Measurements from ENCODE around the gene SRPRB.

- TF ChIP-seq POLR2AphosphoS5 (IDR thresholded peaks at IDR 0.05; ENCODE audit: low read depth, low read length) (no peak), SIN3A (IDR thresholded peaks at IDR 0.05; ENCODE audit: borderline replicate concordance, insufficient read depth, low read depth, low read length) (no peak), TCF7L2 (IDR thresholded peaks at IDR 0.05; ENCODE audit: low read depth, low read length) (no peak)
- TF ChIP-seq, protein P1, sequence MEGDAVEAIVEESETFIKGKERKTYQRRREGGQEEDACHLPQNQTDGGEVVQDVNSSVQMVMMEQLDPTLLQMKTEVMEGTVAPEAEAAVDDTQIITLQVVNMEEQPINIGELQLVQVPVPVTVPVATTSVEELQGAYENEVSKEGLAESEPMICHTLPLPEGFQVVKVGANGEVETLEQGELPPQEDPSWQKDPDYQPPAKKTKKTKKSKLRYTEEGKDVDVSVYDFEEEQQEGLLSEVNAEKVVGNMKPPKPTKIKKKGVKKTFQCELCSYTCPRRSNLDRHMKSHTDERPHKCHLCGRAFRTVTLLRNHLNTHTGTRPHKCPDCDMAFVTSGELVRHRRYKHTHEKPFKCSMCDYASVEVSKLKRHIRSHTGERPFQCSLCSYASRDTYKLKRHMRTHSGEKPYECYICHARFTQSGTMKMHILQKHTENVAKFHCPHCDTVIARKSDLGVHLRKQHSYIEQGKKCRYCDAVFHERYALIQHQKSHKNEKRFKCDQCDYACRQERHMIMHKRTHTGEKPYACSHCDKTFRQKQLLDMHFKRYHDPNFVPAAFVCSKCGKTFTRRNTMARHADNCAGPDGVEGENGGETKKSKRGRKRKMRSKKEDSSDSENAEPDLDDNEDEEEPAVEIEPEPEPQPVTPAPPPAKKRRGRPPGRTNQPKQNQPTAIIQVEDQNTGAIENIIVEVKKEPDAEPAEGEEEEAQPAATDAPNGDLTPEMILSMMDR (IDR thresholded peaks at IDR 0.05), result no peak
- TF ChIP-seq, protein P2, sequence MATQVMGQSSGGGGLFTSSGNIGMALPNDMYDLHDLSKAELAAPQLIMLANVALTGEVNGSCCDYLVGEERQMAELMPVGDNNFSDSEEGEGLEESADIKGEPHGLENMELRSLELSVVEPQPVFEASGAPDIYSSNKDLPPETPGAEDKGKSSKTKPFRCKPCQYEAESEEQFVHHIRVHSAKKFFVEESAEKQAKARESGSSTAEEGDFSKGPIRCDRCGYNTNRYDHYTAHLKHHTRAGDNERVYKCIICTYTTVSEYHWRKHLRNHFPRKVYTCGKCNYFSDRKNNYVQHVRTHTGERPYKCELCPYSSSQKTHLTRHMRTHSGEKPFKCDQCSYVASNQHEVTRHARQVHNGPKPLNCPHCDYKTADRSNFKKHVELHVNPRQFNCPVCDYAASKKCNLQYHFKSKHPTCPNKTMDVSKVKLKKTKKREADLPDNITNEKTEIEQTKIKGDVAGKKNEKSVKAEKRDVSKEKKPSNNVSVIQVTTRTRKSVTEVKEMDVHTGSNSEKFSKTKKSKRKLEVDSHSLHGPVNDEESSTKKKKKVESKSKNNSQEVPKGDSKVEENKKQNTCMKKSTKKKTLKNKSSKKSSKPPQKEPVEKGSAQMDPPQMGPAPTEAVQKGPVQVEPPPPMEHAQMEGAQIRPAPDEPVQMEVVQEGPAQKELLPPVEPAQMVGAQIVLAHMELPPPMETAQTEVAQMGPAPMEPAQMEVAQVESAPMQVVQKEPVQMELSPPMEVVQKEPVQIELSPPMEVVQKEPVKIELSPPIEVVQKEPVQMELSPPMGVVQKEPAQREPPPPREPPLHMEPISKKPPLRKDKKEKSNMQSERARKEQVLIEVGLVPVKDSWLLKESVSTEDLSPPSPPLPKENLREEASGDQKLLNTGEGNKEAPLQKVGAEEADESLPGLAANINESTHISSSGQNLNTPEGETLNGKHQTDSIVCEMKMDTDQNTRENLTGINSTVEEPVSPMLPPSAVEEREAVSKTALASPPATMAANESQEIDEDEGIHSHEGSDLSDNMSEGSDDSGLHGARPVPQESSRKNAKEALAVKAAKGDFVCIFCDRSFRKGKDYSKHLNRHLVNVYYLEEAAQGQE (IDR thresholded peaks at IDR 0.05; ENCODE audit: insufficient read depth in 1 of 2, low read depth in 2 of 2, low read length in 1 of 2), result no peak
These were observed 29.2 kb downstream of the SRPRB start for GRCh38 chr3:133834621-133835417.

All from Panc1 (cell line).